Embryonic facial prominence (tissue), 1 donor: ENCODE results near the gene DDX27.
A peak's percentile ranks its signal among the peaks of the same experiment; 100 is the strongest.
"Not testable (repeated sequence)": the region's sequence is repeated elsewhere in the genome, so short reads cannot be mapped to it uniquely, and the experiment has no call there.

ENCODE experiments used
- DNase-seq: peaks from one replicate; pipeline ENCODE4 v3.0.0-alpha.2; 2016; ENCODE audit errors: extremely low spot score

The DDX27 gene, protein sequence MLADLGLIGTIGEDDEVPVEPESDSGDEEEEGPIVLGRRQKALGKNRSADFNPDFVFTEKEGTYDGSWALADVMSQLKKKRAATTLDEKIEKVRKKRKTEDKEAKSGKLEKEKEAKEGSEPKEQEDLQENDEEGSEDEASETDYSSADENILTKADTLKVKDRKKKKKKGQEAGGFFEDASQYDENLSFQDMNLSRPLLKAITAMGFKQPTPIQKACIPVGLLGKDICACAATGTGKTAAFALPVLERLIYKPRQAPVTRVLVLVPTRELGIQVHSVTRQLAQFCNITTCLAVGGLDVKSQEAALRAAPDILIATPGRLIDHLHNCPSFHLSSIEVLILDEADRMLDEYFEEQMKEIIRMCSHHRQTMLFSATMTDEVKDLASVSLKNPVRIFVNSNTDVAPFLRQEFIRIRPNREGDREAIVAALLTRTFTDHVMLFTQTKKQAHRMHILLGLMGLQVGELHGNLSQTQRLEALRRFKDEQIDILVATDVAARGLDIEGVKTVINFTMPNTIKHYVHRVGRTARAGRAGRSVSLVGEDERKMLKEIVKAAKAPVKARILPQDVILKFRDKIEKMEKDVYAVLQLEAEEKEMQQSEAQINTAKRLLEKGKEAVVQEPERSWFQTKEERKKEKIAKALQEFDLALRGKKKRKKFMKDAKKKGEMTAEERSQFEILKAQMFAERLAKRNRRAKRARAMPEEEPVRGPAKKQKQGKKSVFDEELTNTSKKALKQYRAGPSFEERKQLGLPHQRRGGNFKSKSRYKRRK

DNA sequence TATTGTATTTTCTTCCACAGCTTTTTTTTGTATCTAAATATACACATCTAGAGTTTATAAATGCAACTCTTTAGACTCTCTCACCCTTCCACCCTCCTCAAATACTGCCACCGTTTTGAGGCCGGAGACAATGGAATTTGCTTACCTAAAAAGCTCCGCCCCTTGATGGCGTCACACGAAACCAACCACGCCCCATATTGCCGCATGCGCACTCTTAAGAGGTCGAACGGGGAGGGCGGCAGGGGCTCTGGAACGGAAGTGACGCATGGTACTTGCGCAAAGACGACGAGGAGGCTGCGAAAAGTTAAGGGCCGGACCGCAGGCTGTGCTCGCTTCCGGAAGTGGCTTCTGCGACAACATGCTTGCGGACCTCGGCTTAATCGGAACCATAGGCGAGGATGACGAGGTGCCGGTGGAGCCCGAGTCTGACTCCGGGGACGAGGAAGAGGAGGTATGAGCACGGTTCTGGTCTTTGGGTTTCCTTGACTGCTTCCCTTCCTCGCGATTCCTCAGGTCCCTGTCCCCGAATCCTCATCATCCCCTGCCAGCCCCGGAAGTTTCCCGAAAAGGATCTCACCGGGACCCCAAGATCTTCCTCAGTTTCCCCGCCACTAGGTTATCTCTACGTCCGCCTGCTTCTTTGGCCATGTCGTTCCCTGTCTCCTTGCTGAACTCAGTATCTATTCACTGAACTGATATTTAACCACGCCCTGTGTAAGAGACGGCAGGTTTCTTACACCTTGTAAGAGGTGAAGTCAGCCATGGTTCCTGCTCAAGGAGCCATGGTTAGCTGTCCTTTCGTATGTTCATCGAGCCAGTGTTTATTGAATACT is at the start of gene DDX27:
DDX27 (plus strand) TSS at position 326 of the 833 bp plus-strand sequence; CDS start at position 359, 33 bp downstream.
- peak; percentile 98 for DNase-seq

DNA sequence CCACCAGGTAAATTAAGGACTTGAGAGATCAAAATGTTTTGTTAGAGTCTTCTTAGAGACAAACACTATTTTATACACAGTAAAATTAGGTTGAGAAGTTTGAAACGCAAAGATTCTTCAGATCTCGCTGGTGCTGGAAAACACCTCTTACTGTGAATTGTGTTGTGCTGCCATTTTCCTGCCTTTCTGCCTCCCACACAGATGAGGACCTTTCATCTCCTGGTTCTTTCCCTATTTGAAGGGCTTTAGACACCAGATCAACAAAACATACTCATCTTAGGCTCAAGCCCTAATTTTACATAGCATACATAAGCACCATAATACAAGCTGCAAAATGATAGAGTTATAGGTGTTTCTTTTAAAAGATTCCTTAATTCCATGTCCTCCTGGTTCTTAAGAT is 49.7 kb upstream of the DDX27 start:
- DNase-seq = no peak

DNA sequence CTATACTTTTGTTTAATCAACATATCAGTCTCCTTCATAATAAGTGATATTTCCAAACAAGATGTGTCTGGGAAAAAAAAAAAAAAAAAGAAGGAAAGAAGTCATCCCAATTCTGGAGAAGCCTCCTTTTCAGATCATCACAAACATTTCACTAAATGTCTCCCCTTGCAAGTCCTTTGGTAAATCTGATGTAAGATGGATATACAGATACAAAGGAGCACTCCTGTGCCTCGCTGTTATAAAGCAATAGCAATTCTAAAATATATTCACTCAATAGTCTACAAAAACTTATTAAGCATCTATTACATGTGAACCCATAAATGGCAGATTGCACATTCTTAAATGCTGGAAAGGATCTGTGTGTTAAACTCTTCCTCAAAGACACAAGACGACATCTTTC is 48.5 kb upstream of the DDX27 start:
- DNase-seq = no peak

DNA sequence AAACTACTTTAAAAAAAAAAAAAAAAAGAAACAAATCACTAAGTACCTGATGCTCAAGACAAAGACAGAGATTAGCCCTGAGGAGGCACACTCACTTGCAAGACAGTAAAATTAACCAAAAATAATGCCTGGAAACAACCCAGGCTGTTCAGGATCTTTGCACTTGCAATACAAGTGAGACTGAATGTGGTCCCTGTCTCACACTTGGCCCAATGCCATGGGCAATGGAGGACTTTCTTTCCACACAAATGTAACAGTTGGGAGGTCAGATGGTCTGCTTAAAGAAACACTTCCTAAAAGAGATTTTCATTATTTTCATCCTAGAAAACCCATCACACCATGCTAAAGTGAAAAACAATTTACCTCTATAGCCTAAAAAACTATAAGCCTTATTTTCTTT is 47.3 kb upstream of the DDX27 start:
- DNase-seq = no peak

DNA sequence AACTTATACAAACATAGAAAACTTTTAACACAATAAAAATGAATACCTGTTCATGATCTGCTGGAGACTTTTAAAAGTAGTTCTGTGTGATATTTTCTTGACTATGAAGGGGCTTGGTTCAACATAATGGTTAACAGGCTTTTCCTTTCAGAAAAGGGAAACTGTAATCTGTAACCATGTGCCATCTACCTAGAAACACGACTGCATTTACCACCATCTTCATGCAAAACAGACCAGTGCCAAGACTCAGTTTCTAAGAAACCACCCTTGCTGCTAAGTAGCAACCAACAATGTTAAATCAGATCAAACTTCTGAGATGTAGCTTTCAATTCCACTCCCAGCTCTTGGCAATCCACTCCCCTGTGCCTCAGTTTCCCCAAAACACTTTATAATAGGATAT is 46.8 kb upstream of the DDX27 start:
- DNase-seq = no peak

DNA sequence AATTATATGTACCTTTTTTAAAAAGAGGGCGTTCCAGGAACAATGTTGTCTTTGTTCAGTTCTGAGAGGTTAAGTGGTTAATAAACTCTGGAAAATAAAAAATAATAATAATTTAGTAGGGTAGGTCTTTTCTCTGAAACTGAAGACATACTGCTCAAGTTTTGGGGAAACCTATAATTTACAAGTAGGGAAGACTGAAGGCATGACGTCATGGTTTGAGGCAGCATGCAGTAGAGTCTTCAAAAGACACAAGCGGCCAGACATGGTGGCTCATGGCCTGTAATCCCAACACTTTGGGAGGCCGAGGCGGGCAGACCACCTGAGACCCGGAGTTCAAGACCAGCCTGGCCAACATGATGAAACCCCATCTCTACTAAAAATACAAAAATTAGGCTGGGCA is 45.0 kb upstream of the DDX27 start:
- no peak for DNase-seq

DNA sequence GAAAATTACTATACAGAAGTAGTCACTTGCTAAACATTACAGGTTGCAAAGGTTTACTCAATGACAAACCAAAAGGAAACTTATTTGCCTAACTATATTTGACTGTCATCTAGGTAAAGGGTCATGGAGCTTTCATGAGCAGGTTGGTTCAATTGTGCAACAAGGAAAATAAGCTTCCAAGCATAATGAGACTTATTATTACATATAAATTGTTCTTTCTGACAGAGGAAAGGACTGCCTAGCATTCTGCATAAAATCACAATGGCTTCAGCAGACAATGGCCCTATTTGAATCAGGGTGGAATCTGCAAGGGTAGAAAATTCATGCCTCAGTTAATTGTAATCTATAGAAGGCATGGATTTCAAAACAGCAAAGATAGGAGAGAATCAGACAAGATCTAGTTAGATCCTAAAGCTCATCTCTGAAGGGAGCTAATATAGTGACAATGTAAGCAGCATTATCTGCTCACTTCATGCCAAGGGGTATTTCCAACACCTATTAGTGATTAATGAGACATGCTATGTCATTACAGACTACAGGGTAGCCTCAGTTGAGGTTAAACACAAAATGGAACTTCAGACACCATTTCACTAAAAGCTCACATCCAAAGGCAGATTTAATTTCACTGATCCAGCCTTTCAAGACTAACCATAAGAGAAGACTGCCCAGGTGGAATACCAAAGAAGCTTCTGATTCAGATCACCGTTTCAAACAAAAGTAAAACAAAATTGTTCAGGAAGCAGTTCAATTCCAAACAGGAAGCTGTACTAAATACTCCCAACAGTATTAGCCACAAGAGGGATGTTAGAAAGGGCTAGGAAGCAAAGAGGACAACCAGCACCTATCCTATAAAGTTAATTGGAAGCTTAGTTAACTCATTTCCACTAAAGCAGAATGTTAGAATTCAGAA is 39.6 kb upstream of the DDX27 start:
- no peak for DNase-seq

DNA sequence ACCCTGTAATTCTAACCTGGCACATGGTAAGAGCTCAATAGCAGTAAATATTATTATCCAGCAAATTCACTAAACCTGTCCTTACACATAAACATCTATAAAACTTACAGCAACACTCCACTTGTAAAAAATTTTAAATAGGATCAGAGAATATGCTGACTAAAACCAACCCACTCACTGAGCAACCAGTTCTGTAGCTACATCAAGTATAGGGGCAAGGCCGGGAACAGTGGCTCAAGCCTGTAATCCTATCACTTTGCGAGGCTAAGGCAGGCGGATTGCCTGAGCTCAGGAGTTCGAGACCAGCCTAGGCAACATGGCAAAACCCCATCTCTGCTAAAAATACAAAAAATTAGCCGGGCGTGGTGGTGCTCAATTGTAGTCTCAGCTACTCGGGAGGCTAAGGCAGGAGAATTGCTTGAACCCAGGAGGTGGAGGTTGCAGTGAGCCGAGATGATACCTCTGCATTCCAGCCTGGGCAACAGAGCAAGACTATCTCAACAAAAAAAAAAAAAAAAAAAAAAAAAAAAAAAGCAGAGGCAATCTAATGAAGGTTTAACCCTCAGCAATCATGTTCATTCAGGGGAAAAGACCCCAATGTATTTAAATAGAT is 37.8 kb upstream of the DDX27 start:
- DNase-seq = no peak

DNA sequence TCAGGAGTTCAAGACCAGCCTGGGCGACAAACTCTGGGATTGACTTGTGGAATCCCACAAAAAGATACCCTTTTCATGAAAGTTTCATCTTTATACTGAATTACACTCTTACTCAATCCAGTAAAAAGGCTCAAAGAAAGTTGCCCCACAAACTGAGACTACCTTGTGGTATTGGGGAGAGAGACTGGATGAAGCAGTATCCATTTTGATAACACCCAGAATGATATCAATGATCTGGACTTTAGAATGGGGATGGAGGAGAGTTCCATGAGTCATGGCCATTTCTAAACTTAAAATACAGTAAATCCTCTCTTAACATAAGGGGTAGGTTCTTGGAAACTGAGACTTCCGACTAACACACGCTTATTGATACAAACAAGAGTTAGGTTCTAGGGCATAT is 35.8 kb upstream of the DDX27 start:
- DNase-seq = no peak

DNA sequence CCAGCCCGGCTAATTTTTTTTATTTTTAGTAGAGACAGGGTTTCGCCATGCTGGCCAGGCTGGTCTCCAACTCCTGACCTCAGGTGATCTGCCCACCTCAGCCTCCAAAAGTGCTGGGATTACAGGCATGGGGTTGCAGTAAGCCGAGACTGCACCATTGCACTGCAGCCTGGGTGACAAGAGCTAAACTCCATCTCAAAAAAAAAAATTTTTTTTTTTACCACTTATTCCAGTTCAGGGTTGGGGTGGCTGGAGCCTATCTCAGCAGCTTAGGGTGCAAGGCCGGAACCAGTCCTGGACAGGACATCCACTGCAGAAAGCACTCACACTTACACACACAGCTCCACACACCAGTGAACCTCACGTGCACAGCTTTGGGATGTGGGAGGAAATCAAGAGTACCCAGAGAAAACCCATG is 35.1 kb upstream of the DDX27 start:
- not testable (repeated sequence) for DNase-seq

DNA sequence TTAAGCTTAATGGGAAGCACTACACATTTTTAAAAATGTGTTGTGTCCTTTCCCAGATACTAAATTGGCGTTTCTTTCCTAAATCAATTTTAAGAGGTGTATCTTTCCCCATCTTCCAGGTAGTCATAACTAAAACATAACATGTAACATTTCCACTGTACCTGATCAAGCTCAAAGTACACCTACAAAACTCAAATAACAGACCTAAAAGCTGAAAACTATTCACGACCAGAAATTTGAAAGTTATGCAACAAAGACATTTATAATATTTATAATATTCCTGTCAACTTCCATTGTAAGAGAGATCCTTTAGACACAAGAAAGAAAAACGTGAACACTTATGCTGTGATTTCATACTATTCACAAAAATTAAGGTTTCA is 34.5 kb upstream of the DDX27 start:
- no peak for DNase-seq

DNA sequence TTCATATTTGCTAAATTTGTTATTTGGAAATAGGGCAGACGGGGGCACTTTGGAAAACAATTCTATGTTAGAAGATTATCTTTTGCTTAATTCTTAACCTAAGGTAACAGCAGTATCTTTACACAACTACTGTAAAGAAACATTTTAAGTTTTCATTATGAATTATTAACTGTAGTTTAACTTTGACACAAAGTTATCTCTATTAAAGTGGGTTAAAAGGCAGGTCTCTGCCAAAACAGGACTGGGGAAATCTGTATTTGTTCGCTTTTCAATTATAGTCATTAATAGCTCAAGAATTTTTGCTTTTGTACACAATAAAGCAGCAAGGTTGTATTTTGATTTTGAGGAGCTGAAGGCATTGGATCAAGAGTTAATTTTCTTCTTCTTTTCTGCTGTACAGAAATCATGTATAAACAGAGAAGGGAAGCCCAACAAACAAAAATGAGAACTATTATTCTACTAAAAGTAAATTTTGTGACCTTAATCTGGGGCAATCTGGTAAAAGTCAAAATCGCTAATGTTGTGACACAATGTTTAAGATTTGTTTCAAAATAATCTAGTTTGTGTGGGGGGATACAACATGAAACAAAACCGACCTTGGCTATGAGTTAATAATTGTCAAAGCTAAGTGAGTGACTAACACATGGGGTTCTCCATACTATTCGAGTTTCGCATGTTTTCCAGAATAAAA is 34.0 kb upstream of the DDX27 start:
- no peak for DNase-seq

DNA sequence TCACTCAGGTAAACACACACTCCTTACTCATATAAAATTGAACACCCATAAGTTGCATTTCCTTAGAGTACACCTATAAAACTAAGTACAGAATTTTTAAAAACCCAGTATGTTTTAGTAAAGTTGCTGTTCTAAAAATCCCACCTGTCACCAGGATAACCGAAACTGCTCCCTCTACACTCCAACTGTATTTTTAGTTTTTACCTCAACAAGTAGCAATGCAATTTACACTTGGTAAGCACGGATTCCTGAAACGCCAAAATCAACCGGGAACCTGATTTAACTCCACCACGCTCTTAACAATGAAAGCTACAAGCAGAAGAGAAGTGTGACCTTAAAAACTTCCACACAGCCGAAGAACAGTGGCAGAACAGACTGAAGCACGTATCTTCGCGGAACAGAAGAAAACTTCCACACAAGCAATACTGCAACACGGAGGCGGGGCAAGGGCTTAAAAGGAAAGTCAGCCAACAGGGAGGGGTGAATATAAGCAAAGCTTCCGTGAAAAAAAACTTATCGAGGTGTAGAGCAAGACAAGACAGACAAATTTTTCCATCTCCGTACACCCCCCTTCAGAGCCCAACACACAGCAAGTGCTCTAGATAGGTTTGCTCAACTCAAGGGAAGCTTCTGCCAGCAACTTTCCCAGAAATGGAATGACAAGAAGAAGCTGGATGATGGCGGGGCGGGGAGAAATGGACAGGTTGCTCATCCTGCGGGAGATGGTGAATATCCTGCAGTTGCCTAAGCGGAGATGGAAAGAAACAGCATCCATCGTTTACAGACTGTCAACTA is 32.5 kb upstream of the DDX27 start:
- DNase-seq = peak; percentile 25

DNA sequence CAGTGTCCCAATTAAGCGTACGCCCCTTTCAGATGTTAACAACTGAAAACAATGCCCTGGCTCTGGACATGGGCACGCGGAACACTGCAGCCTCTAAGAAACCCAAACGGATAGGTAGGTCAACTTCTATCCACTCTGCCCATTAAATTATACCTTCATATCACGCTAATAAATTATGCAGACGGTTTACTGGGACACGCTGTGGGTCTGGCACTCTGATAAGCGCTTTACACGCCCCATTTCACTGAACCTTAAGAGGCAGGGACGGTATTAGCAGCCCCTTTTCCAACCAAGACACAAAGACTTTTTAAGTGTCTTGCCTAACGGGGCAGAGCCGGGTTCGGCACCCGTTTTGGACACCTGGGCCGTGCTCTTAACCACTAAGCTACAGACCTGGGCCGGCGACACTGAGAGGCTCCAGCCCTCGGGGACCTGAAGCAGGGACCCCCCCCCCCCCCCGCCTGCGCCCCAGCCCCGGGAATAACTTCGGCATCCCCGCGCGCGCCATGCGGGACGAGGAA is 31.8 kb upstream of the DDX27 start:
- no peak for DNase-seq

DNA sequence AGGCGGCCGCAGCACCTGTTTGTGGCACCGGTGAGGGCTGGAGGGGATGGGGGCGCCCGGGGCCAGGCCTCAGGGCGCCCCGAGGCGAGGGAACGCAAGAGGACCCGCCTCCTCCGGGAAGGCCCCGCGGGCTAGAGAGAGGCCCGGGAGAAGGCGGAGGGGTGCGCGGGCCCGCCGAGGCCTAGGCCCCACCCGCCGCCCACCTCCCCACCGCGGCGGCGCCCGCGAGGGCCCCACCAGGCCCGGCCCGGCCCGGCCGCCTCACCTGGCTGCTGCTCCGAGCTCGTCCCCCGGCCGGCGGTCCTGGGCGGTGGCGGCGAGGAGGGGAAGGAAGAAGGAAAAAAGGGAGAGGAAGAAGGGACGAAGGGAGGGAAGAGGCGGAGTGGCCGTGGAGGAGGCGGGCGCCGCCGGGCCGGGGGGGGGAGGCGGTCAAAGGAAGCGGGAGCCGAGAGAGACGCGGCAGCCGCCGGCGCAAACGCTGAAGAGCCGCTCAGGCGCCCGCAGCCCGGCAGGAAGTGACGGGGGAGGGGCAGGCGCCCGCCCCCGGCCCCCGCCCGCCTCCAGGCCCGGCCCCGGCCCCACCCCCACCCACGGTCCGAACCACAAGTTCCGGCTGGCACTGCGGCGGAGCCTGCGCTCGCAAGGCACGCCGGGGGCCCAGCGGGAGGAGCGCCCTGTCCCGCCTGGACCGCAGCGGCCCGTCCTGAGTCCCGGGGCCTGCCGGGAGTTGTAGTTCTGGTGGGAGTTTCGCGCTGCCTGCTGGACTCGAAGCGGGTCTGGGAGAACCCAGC is 31.2 kb upstream of the DDX27 start, which contains the start of gene STAU1:
STAU1 (minus strand) TSS at position 484 of the 791 bp plus-strand sequence. CDS start 22,133 bp downstream, outside the sequence.
- peak; percentile 90 for DNase-seq

DNA sequence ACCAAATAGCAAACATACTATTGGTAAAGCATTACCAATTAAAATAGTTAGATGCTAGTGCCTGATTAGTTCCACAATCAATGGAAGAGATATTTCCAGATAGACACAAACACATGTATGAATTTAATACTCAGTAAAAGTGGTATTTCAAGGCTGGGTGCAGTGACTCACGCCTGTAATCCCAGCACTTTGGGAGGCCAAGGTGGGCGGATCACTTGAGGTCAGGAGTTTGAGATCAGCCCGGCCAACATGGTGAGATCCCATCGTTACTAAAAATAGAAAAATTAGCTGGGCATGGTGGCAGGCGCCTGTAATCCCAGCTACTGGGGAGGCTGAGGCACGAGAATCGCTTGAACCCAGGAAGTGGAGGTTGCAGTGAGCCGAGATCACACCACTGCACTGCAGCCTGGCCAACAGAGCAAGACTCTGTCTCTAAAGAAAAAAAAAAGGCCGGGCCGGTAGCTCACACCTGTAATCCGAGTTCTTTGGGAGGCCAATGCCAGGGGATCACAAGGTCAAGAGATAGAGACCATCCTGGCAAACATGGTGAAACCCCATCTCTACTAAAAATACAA is 26.2 kb upstream of the DDX27 start:
- DNase-seq = not testable (repeated sequence)

DNA sequence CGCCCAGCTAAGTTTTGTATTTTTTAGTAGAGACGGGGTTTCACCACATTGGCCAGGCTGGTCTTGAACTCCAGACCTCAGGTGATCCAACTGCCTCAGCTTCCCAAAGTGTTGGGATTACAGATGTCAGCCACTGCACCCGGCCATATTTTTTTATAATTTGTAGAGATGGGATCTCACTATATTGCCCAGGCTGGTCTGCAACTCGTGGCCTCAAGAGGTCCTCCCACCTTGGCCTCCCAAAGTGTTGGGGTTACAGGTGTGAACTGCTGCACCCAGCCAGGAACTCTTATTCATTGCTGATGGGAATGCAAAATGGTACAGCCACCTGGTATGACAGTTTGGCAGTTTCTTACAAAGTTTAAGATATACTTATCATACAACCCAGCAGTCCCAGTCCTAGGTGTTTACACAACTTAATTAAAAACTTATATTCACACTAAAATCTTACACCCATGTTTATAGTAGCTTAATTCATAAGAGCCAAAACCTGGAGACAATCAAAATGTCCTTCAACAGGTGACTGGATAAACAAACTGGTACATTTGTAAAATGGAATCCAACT is 19.4 kb upstream of the DDX27 start:
- no peak for DNase-seq
